NCI-H1694 treated with DMSO at 0.1 percent for 48 hours (cell line): Measurements from ENCODE around the gene ZGPAT.

Source experiments
- DNase-seq: peaks from one replicate; lab custom pipeline; 2025; lab: John Stamatoyannopoulos, UW

The ZGPAT gene

DNA sequence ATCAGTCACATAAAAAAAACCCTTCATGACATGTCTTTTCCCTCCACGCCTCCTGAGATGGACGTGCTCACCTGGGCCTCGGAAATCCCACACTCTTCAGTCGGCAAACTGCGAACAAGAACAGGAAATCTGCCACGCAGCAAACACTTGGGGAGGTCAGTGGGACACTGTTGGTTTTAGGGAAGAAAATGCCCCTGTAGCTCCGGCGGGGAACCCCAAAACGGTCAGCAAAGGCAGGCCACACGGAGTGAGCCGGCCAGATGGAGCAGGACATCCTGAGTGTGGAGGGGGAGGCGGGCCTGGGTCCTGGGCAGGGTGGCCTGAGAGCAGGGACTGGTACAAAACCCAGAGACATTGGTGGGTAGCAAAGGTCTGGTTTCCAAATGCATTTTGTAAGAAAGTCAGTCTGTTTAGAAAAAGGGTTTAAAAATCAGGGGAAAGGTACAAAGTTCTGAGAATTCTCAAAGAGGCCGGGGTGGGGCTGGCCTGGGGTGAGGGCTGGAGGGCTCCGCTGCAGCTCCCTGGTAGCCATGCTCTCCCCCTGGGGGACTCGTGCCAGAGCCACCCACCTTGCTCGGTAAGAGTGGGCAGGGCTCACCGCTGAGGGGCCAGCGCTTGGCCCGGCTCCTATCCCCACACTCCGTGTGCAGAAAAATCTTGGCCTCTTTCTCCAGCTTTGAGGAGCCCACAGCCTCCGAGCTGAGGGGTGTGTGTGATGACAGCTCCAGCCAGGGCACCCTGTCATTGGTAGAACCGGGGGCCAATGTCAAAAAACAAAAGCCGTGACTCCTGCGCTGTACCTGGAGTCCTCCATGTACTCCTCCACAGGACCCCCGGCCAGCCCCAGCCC lies 37.0 kb downstream of the ZGPAT start:
- DNase-seq, result no peak

GRCh38 chr20:63745424-63745805 lies 37.6 kb downstream of the ZGPAT start:
- no peak for DNase-seq

GRCh38 chr20:63745961-63746731 lies 38.3 kb downstream of the ZGPAT start:
- no peak for DNase-seq

GRCh38 chr20:63746751-63747315 lies 39.0 kb downstream of the ZGPAT start:
- no peak for DNase-seq

DNA sequence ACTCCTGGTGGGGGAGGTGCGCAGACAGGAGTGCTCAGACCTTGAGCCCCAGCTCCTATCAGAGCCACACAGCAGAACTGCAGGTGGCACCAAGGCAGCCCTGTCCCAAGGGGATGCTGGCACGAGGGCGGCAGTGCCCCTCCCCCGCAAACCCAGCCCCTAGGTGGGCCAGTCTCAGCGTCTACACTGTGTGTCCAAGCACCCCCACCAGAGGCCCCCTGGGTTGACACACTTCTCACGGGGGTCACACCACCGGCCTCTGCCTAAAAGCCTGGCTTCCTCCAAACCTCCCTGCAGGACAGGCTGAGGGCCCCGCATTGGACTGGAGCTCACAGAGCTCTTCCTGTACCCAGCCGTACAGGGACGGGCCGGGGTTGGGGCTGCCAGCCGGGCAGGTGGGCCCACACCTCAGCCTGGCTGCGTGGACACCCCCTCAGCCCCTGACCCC lies 39.8 kb downstream of the ZGPAT start:
- DNase-seq, result no peak

DNA sequence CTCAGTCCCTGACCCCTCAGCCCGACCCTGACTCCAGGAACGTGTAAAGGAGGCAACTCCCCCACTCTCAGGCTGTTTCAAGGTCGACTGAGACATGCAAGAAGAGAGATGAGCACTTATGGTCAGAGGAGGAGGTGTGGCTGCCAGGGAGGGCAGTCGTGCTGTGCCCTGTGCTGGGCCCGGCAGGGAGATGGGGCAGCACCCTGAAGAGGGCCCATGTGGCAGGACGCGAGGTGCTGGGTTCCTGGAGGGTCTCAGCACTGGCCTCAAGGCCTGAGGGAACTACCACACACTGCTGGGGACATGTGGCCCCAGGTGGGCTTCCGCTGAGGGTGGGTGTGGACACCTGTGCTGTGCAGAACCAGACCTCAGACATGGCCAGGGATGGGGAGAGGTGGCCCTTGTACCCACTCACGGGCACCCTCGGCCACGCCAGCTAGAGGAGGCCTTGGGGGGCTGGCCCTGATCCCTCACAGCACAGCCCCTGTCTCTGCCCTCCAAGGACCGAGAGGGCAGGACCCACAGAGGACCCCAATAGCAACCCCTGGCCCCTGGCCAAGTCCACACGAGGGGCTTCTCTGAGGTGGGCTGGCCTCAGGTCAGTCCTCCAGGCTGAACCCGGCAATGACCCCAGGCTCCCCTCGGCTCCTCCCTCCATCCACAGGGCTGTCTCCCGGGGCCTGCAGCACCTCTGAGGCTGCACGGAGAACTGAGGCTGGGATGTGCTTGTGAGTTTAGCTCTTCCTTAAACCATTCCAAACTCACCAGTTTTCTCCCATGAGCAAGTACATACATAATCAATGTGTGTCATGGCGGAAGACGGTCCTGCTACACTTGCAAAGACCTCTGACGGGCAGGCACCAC lies 40.5 kb downstream of the ZGPAT start:
- no peak for DNase-seq

DNA sequence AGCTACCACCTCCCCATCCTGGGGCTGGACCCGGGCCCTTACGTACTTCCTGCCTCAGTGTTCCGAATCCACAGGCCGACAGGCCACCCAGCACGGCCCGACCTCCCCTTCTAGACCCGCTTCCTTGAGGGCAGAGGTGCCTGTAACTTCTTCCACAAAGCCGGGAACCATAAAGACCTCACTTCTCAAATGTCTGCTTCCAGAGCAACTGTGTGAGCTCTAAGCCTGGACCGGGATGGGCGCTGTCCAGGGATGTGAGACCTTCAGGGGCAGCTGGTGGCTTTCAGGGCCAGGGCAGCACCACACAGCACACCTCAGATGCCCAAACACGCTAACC lies 41.1 kb downstream of the ZGPAT start:
- no peak for DNase-seq

GRCh38 chr20:63749597-63750508 lies 42.0 kb downstream of the ZGPAT start:
- DNase-seq, result no peak

- DNase-seq, result no peak
Measured at GRCh38 chr20:63750807-63751470, 43.1 kb downstream of the ZGPAT start.

- DNase-seq, result no peak
Measured at GRCh38 chr20:63751471-63752271, 43.8 kb downstream of the ZGPAT start.

DNA sequence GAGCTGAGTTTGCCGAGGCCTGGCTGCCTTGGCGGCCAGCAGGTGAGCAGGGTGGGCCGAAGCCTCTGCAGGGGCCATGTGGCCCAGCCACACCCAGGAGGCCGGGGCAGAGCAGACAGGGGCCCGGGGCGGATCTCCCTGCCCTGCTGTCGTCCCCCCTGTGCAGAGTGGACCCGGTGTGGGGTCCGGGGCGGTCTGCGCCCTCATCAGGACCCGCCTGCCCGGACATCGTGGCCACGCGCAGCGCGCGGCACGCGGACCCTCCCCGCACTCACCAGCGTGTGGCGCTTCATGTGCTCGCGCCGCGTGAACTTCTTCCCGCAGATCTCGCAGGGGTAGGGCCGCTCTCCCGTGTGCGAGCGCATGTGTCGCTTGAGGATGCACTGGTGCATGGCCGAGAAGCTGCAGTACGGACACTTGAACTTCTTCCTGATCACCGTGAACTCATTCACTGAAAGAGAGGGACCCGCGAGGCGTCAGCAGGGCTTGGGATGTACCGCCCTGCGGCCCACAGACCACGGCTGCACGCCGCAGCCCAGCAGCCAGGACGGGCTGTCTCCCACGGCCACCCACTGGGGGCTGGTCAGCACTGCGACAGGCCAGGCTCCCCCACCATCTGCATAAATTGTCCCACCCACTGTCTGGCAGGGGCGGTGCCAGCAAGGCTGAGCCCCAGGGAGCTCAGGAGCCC lies 44.7 kb downstream of the ZGPAT start:
- no peak for DNase-seq

DNA sequence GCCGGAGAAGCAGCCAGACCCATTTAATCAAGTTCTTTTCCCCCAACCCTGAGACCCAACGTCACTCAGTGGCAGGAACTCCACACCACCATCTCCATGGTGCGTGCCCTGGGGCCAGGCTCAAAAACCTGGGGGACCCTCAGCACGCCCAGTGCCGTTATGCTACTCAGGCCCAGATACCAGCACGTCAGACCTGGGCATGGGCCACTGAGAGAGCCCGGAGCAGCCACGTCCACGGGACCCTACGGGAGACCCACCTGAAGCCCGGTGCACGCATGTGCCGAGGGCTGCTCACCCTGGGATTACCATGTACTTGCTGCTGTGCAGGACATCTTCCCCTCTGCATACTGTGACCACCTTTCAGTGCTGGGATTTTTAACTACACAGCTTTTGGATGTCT lies 45.5 kb downstream of the ZGPAT start:
- no peak for DNase-seq

- no peak for DNase-seq
Measured at GRCh38 chr20:63754008-63754407, 46.2 kb downstream of the ZGPAT start.

- DNase-seq, result no peak
Measured at GRCh38 chr20:63755933-63756647, 48.3 kb downstream of the ZGPAT start.

- DNase-seq, result no peak
Measured at GRCh38 chr20:63756648-63756991, 48.8 kb downstream of the ZGPAT start.

DNA sequence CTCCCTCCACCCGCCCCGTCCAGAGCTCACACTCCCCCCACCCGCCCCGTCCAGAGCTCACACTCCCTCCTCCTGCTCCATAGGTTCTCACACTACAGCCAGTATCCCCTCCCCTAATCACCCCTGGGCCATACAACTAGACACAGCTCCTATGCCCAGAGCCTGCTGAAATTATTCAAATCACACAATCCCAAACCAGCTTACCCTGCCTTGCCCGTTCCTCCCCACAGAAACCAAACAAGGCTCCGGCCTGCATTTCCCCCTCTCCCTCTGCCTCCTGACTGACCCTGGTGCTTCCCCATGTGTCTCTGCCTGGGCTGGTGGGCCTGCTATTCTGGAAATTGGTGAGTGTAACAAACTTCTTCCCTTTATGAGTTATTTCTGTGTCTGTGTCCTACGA lies 50.3 kb downstream of the ZGPAT start:
- DNase-seq, result no peak

GRCh38 chr20:63759377-63759901 lies 51.6 kb downstream of the ZGPAT start:
- no peak for DNase-seq
